CD4-positive, alpha-beta T cell (primary cell): ENCODE results near the gene PRICKLE1. TPM values are rescaled to one million over a fixed set of nuclear protein-coding genes. Genes with fewer than 3 reads are reported as not detected.
"Not testable (repeated sequence)": the region's sequence is repeated elsewhere in the genome, so short reads cannot be mapped to it uniquely, and the experiment has no call there.

ENCODE experiments used
- ATAC-seq: fragments of 200-7000 bp; cut with Tn5 transposase; one replicate; pipeline ENCODE4 v1.10.0; 2022; ENCODE audit warnings: mild to moderate bottlenecking; ENCODE audit not compliant: poor library complexity
- CTCF ChIA-PET: fragments of 350-600 bp; sonication (Branson Sonifier 250); formaldehyde crosslinking; loops from one replicate; lab custom pipeline; 2021; ENCODE audit warnings: antibody characterized with exemption, inconsistent platforms; lab: Charles Lee
- POLR2A ChIA-PET: fragments of 350-600 bp; sonication (Branson Sonifier 250); formaldehyde crosslinking; loops from one replicate; lab custom pipeline; 2021; ENCODE audit warnings: antibody characterized with exemption, inconsistent platforms; lab: Charles Lee
- DNase-seq, 14 experiments: peaks; one replicate each; pipeline ENCODE4 v3.0.0-alpha.2; 2013 to 2020; ENCODE audit warnings: mixed read lengths in 2 of 14
- H3K27ac ChIP-seq, 2 donors: one replicate each; pipeline versions ENCODE4 v1.5.1 to v1.7.0; 2013; ENCODE audit warnings: low read length in 2 of 2, low read depth in 1 of 2, mild to moderate bottlenecking in 1 of 2
- H3K27me3 ChIP-seq, 2 experiments: 1 replicate in 1 of 2; 2 replicates in 1 of 2; pipeline versions ENCODE4 v1.6.1 to v1.7.0; 2013; ENCODE audit warnings: low read length in 2 of 2, control low read depth in 1 of 2, mild to moderate bottlenecking in 1 of 2, moderate library complexity in 1 of 2; ENCODE audit not compliant: insufficient read depth in 2 of 2, control insufficient read depth in 1 of 2
- H3K36me3 ChIP-seq: one replicate; pipeline ENCODE4 v1.6.1; 2013; ENCODE audit warnings: low read length, control low read depth; ENCODE audit not compliant: insufficient read depth
- H3K4me1 ChIP-seq: one replicate; pipeline ENCODE4 v1.6.1; 2013; ENCODE audit warnings: low read length, control low read depth; ENCODE audit not compliant: insufficient read depth
- H3K4me3 ChIP-seq: one replicate; pipeline ENCODE4 v1.5.1; 2013; ENCODE audit warnings: mild to moderate bottlenecking, low read length, moderate library complexity
- H3K9me3 ChIP-seq, 2 experiments: 1 replicate in 1 of 2; 2 replicates in 1 of 2; pipeline versions ENCODE4 v1.6.1 to v1.7.0; 2013; ENCODE audit warnings: low read length in 2 of 2, mild to moderate bottlenecking in 2 of 2, control low read depth in 1 of 2, moderate library complexity in 1 of 2; ENCODE audit not compliant: control insufficient read depth in 1 of 2, insufficient read depth in 1 of 2
- H3K27ac Mint-ChIP-seq: one replicate; pipeline ENCODE4 v1.8.0; 2020; ENCODE audit warnings: mixed read lengths
- H3K27me3 Mint-ChIP-seq: one replicate; pipeline ENCODE4 v1.8.0; 2021; ENCODE audit warnings: mixed read lengths
- H3K36me3 Mint-ChIP-seq: one replicate; pipeline ENCODE4 v1.8.0; 2021; ENCODE audit warnings: low read depth, mixed read lengths
- H3K4me1 Mint-ChIP-seq: one replicate; pipeline ENCODE4 v1.8.0; 2021; ENCODE audit warnings: low read depth, mixed read lengths
- H3K4me3 Mint-ChIP-seq: one replicate; pipeline ENCODE4 v1.8.0; 2020; ENCODE audit warnings: mild to moderate bottlenecking, mixed read lengths
- H3K9me3 Mint-ChIP-seq: one replicate; pipeline ENCODE4 v1.8.0; 2020; ENCODE audit warnings: mixed read lengths
- intact Hi-C, 2 experiments: fragments of 100-400 bp; cut with DNase I in 1 of 2; cut with micrococcal nuclease in 1 of 2; formaldehyde crosslinking; loops; one replicate each; pipeline versions ENCODE4 v1.15.1 to v1.9.0; 2023 to 2025; cut with DNase I, micrococcal nuclease
- total RNA-seq, 174 experiments: library from RNA in 2 of 174; stranded (reverse) in 2 of 174; gene quantifications; one replicate each; pipeline ENCODE4 v1.2.3 and lab custom pipeline; 2021 to 2026
- TF ChIP-seq, protein P1 (sequence below): fragments of 200-600 bp; IDR thresholded peaks from one replicate; pipeline ENCODE4 v1.8.0; 2022; ENCODE audit warnings: antibody characterized with exemption, mild to moderate bottlenecking

Gene PRICKLE1
- total RNA-seq, 2 experiments from 2014 or later = not detected

GRCh38 chr12:42541965-42542364 lies 47.6 kb downstream of the PRICKLE1 start:
- Mint-ChIP-seq H3K27ac (no peak overlapping the region), H3K4me3 (no peak overlapping the region), H3K9me3 (no peaks in the 10 kb centered on the region), H3K36me3 (no peaks in the 10 kb centered on the region), H3K4me1 (no peaks in the 10 kb centered on the region), H3K27me3 (peaks cover 26% of the 10 kb centered on the region)
- H3K27ac ChIP-seq = no peak overlapping the region
- CTCF ChIA-PET = interaction anchor here (1.1 kb wide), 1 partner anchor 10 kb away, joined by 3 read pairs; no protein-coding TSS in a partner anchor
- peaks cover 2 to 6% of the 10 kb centered on the region in 2 experiments for H3K27me3 ChIP-seq
- no peaks in the 10 kb centered on the region for H3K4me1 ChIP-seq
- intact Hi-C loops = no loop called here
- DNase-seq (no peak), ATAC-seq (no peak)
- POLR2A ChIA-PET = no interaction called here
- no peaks in the 10 kb centered on the region for H3K36me3 ChIP-seq
- H3K9me3 ChIP-seq = no peaks in the 10 kb centered on the region
- no peak overlapping the region for H3K4me3 ChIP-seq
- TF ChIP-seq, protein P1, sequence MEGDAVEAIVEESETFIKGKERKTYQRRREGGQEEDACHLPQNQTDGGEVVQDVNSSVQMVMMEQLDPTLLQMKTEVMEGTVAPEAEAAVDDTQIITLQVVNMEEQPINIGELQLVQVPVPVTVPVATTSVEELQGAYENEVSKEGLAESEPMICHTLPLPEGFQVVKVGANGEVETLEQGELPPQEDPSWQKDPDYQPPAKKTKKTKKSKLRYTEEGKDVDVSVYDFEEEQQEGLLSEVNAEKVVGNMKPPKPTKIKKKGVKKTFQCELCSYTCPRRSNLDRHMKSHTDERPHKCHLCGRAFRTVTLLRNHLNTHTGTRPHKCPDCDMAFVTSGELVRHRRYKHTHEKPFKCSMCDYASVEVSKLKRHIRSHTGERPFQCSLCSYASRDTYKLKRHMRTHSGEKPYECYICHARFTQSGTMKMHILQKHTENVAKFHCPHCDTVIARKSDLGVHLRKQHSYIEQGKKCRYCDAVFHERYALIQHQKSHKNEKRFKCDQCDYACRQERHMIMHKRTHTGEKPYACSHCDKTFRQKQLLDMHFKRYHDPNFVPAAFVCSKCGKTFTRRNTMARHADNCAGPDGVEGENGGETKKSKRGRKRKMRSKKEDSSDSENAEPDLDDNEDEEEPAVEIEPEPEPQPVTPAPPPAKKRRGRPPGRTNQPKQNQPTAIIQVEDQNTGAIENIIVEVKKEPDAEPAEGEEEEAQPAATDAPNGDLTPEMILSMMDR = no peak

DNA sequence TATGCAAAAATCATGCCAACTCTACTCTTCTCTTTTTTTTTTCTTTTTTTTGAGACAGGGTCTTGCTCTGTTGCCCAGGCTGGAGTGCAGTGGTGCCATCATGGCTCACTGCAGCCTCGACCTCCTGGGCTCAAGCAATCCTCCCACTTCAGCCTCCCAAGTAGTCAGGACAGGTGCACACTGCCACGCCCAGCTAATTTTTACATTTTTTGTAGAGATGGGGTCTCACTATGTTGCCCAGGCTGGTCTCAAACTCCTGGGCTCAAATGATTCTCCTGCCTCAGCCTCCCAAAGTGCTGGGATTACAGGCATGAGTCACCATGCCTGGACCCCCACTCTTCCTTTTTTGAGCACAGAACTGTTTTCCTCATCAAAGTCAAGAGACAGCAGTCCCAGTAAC lies 48.2 kb downstream of the PRICKLE1 start:
- intact Hi-C loops, H3K27me3 ChIP-seq, POLR2A ChIA-PET, H3K9me3 Mint-ChIP-seq, H3K27ac Mint-ChIP-seq, CTCF ChIA-PET, H3K4me3 Mint-ChIP-seq, DNase-seq, H3K9me3 ChIP-seq, H3K4me3 ChIP-seq, H3K4me1 Mint-ChIP-seq, H3K27ac ChIP-seq, H3K36me3 ChIP-seq, H3K4me1 ChIP-seq, H3K36me3 Mint-ChIP-seq, ATAC-seq: not testable (repeated sequence)
- H3K27me3 Mint-ChIP-seq = peaks cover 26% of the 10 kb centered on the region

DNA sequence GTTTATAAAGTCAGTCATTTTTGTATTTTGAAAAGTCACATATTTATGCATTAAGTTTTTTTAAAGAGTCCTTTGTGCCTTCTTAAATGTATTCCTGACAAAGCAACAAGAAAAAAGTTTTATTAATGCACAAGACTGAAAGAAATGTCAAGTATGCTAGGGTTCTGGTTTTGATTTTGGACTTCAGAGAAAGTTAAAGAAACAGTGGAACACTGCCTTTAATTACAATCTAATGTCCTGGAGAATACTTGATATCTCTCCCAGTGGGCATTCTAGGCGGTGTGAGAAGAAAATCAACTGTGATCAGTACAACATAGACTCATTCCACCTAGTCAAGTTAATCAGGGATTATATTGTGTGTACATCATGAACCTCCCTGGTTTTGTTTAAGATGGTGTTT lies 49.9 kb downstream of the PRICKLE1 start:
- CTCF ChIA-PET = no interaction called here
- DNase-seq (no peak), ATAC-seq (no peak)
- no peaks in the 10 kb centered on the region for H3K4me1 ChIP-seq
- Mint-ChIP-seq H3K36me3 (no peaks in the 10 kb centered on the region), H3K4me1 (no peaks in the 10 kb centered on the region), H3K4me3 (no peak overlapping the region), H3K27ac (no peak overlapping the region), H3K9me3 (no peaks in the 10 kb centered on the region), H3K27me3 (peaks cover 31% of the 10 kb centered on the region)
- no peaks in the 10 kb centered on the region for H3K36me3 ChIP-seq
- H3K27me3 ChIP-seq = peaks cover 2 to 6% of the 10 kb centered on the region in 2 experiments
- intact Hi-C loops = no loop called here
- POLR2A ChIA-PET = no interaction called here
- no peaks in the 10 kb centered on the region for H3K9me3 ChIP-seq
- TF ChIP-seq, protein P1 = no peak
- H3K4me3 ChIP-seq = no peak overlapping the region
- no peak overlapping the region for H3K27ac ChIP-seq

DNA sequence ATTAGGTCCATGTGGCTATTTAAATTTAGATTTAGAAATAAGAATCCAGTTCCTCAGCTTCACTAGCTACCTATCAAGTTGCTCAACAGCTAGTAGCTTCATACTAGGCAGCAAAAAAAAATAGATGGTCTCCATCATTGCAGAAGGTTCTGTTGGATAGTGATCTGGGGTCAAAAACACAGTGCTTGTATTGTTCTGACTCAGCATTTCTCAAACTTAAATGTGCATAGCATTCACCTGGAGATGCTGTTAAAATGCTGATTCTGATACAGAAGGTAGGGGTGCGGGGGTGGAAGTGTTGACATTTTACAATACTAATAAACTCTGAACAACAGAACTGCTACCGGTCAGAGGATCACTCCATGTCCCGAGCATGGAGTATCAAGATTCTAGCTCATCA lies 51.3 kb downstream of the PRICKLE1 start:
- Mint-ChIP-seq H3K27ac (no peak overlapping the region), H3K4me3 (no peak overlapping the region), H3K4me1 (no peaks in the 10 kb centered on the region), H3K27me3 (peaks cover 39% of the 10 kb centered on the region), H3K9me3 (no peaks in the 10 kb centered on the region), H3K36me3 (no peaks in the 10 kb centered on the region)
- Histone ChIP-seq H3K4me3 (no peak overlapping the region), H3K36me3 (no peaks in the 10 kb centered on the region), H3K4me1 (no peaks in the 10 kb centered on the region), H3K9me3 (no peaks in the 10 kb centered on the region), H3K27ac (no peak overlapping the region), H3K27me3 (peaks cover 2 to 5% of the 10 kb centered on the region in 2 experiments)
- ChIA-PET POLR2A (no interaction called here), CTCF (no interaction called here)
- ATAC-seq = no peak
- TF ChIP-seq, protein P1 = no peak
- intact Hi-C loops = no loop called here
- no peak for DNase-seq
